ENCODE measurements around the gene AP5S1.
A peak's percentile ranks its signal among the peaks of the same experiment; 100 is the strongest.

Gene AP5S1

DNA sequence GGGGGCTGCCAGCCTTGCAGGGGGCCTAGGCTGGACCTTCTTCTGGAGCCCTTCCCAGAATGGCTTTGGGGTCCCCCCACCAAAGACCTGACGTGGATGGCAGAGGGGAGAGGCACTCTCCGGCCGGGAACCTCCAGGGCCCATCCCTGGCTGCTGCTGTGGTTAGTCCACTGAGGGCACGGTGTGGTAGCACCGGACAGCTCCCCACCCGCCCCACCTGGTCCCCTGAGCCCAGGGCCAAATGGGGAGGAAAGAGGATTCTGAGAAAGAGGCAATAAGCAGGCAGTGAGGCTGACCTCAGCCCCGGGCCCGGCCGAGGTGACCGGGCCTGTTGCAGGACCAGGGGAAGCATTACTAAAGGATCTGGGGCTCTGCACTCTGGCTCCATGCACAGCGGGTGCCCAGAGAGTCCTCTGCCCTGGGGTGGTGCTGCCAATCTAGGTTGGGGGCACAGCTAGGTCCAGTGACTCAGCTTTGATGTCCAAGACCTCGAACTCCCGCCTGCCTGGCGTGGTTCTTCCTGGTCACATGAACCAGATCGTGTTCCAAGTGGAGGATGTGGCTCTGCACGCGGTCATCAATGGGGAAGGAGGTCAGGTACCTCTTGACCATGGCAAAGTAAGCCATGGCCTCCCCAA is 36.0 kb upstream of the AP5S1 start:
- H3K4me1 ChIP-seq: peaks cover 8% of the 10 kb centered on the region
- no peaks in the 10 kb centered on the region for H3K27me3 ChIP-seq
- peak overlapping the region; percentile 84 for H3K4me3 ChIP-seq (ENCODE audit: low read depth, low read length)
- TF ChIP-seq, protein P1, sequence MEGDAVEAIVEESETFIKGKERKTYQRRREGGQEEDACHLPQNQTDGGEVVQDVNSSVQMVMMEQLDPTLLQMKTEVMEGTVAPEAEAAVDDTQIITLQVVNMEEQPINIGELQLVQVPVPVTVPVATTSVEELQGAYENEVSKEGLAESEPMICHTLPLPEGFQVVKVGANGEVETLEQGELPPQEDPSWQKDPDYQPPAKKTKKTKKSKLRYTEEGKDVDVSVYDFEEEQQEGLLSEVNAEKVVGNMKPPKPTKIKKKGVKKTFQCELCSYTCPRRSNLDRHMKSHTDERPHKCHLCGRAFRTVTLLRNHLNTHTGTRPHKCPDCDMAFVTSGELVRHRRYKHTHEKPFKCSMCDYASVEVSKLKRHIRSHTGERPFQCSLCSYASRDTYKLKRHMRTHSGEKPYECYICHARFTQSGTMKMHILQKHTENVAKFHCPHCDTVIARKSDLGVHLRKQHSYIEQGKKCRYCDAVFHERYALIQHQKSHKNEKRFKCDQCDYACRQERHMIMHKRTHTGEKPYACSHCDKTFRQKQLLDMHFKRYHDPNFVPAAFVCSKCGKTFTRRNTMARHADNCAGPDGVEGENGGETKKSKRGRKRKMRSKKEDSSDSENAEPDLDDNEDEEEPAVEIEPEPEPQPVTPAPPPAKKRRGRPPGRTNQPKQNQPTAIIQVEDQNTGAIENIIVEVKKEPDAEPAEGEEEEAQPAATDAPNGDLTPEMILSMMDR (IDR thresholded peaks at IDR 0.05; ENCODE audit: low read depth, low read length): no peak
- no peaks in the 10 kb centered on the region for H3K9me3 ChIP-seq
- DNase-seq: peak; percentile 10
- peaks cover 9% of the 10 kb centered on the region for H3K36me3 ChIP-seq

DNA sequence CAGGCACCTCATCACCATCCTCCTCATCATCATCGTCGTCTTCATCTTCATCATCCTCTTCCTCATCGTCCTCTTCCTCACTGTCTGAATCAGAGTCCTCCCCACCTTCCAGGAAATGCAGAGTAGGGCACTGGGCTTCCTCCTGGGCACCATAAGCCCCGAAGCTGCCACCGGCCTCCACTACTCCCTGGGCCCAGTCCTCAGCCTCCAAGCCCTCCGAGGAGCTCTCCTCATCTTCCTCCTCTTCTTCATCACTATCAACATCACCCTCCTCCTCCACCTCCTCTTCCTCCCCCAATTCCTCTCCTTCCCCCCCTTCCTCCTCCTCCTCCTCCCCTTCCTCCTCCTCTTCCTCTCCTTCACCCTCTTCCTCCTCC is 35.5 kb upstream of the AP5S1 start:
- Histone ChIP-seq H3K36me3 (peaks cover 9% of the 10 kb centered on the region), H3K4me1 (peaks cover 8% of the 10 kb centered on the region), H3K27me3 (no peaks in the 10 kb centered on the region), H3K9me3 (no peaks in the 10 kb centered on the region), H3K4me3 (ENCODE audit: low read depth, low read length) (peak overlapping the region; percentile 84)
- TF ChIP-seq, protein P1 (IDR thresholded peaks at IDR 0.05; ENCODE audit: low read depth, low read length): no peak
- no peak for DNase-seq

DNA sequence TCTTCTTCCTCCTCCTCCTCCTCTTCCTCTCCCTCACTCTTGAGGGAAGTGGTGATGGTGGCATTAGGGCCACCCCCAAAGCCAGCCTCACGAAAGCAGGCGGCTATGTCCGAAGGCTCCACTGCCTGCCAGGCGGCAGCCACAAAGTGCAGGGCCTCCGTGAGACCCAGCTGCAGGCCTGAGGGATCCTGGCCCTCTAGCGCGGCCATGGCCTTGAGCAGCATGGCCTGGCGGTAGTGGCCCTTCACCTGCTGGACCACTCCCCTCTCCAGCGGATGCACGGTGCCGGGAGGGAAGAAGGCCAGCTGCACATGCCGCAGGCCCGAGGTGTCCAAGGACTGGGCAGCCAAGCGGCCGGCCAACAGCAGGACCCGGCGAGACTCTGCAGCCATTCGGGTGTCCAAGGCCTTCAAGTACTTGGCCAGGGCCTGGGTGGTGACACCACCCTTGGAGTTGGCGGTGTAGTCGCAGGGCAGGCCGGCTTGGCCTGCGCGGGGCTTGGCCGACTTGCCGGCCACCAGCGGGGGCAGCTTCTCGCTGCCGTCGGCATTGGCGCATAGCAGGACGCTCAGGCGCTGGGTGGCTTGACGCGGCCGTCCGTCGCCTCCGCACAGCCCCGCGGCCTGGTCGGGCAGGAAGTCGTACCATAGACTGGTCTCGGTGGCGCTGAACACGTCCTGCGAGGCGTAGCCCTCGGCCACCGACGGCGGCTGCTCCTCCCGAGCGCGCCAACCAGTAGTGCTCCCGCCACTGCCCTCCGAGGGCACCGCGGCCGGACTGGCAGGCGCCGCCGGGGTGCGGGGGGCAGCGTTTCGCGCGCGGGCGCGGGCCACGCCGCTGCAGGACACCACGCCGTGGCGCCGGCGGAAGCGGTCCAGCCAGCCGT is 34.9 kb upstream of the AP5S1 start:
- Histone ChIP-seq H3K9me3 (no peaks in the 10 kb centered on the region), H3K4me1 (peaks cover 8% of the 10 kb centered on the region), H3K27me3 (no peaks in the 10 kb centered on the region), H3K36me3 (peaks cover 9% of the 10 kb centered on the region), H3K4me3 (ENCODE audit: low read depth, low read length) (peak overlapping the region; percentile 84)
- TF ChIP-seq, protein P1 (IDR thresholded peaks at IDR 0.05; ENCODE audit: low read depth, low read length): no peak
- peak; percentile 49 for DNase-seq

DNA sequence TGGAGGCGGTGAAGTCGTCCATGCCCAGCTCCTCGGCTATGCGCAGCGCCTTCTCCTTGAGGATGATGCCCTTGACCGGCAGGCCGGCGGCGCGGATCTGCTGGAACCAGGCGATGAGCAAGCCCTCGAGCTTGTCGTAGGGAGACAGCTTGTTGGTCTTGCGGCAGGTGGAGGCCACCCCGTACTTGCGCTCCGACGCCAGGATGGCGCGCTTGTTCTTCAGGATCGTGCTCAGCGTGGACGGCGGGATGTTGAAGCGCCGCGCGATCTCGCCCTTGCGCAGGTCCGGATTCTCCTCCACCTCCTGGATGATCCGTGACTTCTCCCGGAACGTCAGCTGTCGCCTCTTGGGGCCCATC is 34.2 kb upstream of the AP5S1 start:
- Histone ChIP-seq H3K27me3 (no peaks in the 10 kb centered on the region), H3K9me3 (no peaks in the 10 kb centered on the region), H3K4me1 (peaks cover 8% of the 10 kb centered on the region), H3K4me3 (ENCODE audit: low read depth, low read length) (peak overlapping the region; percentile 84), H3K36me3 (peaks cover 9% of the 10 kb centered on the region)
- TF ChIP-seq, protein P1 (IDR thresholded peaks at IDR 0.05; ENCODE audit: low read depth, low read length): no peak
- DNase-seq: peak; percentile 64

DNA sequence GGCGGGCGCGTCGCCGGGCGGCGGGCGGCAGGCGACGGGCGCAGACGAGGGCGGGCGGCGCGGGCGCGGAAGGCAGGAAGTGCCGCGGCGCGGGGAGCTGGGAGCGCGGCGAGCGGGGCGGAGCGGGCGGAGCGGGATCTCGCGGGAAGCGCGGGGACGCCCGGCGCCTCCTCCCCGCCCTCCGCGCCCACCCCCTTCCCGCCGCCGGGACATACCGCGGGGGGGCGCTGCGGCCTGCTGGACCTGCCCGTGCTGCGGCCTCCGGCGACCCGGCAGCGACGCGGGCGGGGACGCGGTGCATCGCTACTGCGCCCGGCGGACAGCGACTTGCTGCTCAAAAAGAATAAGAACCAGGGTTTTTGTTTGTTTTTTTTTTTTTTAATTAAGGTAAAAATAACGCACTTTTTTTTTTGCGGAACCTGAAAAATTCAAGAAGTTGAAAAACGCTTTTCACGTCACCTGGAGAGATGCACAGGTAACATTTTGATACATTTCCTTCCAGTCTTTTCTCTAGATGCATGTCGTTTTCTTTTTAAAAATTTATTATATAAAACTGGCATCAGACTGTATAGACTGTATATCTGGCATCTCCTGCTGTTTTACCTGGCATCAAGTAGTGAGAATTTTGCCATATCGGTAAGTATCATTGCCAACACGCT is 33.6 kb upstream of the AP5S1 start, which contains the start of gene CENPB:
Gene CENPB (minus strand): TSS at position 76 of the 659 bp plus-strand sequence. CDS start 257 bp downstream, outside the sequence.
- Histone ChIP-seq H3K36me3 (peaks cover 9% of the 10 kb centered on the region), H3K4me3 (ENCODE audit: low read depth, low read length) (peak within 1 kb of the TSS; percentile 84), H3K27me3 (no peaks in the 10 kb centered on the region), H3K4me1 (peaks cover 8% of the 10 kb centered on the region), H3K9me3 (no peaks in the 10 kb centered on the region)
- TF ChIP-seq, protein P1 (IDR thresholded peaks at IDR 0.05; ENCODE audit: low read depth, low read length): peak; percentile 53
- peak; percentile 93 for DNase-seq

All from BE2C (cell line).